Neural progenitor cell (in vitro differentiated cells): ENCODE measurements around the gene CENPP. TPM values are rescaled to one million over a fixed set of nuclear protein-coding genes. Genes with fewer than 3 reads are reported as not detected.

ENCODE experiments used
- DNase-seq: peaks from one replicate; pipeline ENCODE4 v3.0.0-alpha.2; 2016; ENCODE audit warnings: low spot score
- H2AFZ ChIP-seq: fragments of 200-600 bp; sonication (generic); replicated peaks from 2 replicates; pipeline ENCODE4 v1.6.1; 2016; ENCODE audit warnings: antibody characterized with exemption
- H3F3A ChIP-seq: fragments of 200-600 bp; sonication (generic); 2 replicates; pipeline ENCODE4 v1.6.1; 2016; ENCODE audit warnings: antibody characterized with exemption, low read depth
- H3K27ac ChIP-seq: fragments of 200-600 bp; sonication (generic); 2 replicates; pipeline ENCODE4 v1.5.1; 2016; ENCODE audit warnings: mild to moderate bottlenecking
- H3K27me3 ChIP-seq: fragments of 200-600 bp; sonication (generic); 2 replicates; pipeline ENCODE4 v1.6.1; 2016; ENCODE audit warnings: mild to moderate bottlenecking, moderate library complexity
- H3K36me3 ChIP-seq: fragments of 200-600 bp; sonication (generic); 2 replicates; pipeline ENCODE4 v1.5.1; 2016
- H3K4me1 ChIP-seq: fragments of 200-600 bp; sonication (generic); 2 replicates; pipeline ENCODE4 v1.6.1; 2016; ENCODE audit warnings: mixed run types
- H3K4me2 ChIP-seq: fragments of 200-600 bp; sonication (generic); 2 replicates; pipeline ENCODE4 v1.6.1; 2016
- H3K4me3 ChIP-seq: fragments of 200-600 bp; sonication (generic); 2 replicates; pipeline ENCODE4 v1.5.1; 2016
- H3K79me2 ChIP-seq: fragments of 200-600 bp; sonication (generic); 2 replicates; pipeline ENCODE4 v1.6.1; 2016; ENCODE audit warnings: low read depth
- H3K9ac ChIP-seq: fragments of 200-600 bp; sonication (generic); 2 replicates; pipeline ENCODE4 v1.6.1; 2016
- H3K9me3 ChIP-seq: fragments of 200-600 bp; sonication (generic); 2 replicates; pipeline ENCODE4 v1.5.1; 2016; ENCODE audit warnings: low read depth
- H4K20me1 ChIP-seq: fragments of 200-600 bp; sonication (generic); 2 replicates; pipeline ENCODE4 v1.6.1; 2016; ENCODE audit warnings: low read depth
- H3K27ac Mint-ChIP-seq: 3 replicates; pipeline ENCODE4 v1.8.0; 2021; ENCODE audit warnings: mixed read lengths
- H3K27me3 Mint-ChIP-seq: 2 replicates; pipeline ENCODE4 v1.8.0; 2022; ENCODE audit warnings: low read depth, mild to moderate bottlenecking, inconsistent platforms, moderate library complexity, mixed read lengths; ENCODE audit not compliant: insufficient read depth
- H3K36me3 Mint-ChIP-seq: 3 replicates; pipeline ENCODE4 v1.8.0; 2021; ENCODE audit warnings: mixed read lengths
- H3K4me1 Mint-ChIP-seq: 3 replicates; pipeline ENCODE4 v1.8.0; 2021; ENCODE audit warnings: mixed read lengths
- H3K4me3 Mint-ChIP-seq: 3 replicates; pipeline ENCODE4 v1.8.0; 2021; ENCODE audit warnings: mild to moderate bottlenecking, moderate library complexity, mixed read lengths
- H3K9me3 Mint-ChIP-seq: 3 replicates; pipeline ENCODE4 v1.8.0; 2020; ENCODE audit warnings: mixed read lengths
- EZH2 ChIP-seq: fragments of 200-600 bp; sonication (generic); IDR thresholded peaks from 2 replicates; pipeline ENCODE4 v1.6.1; 2017; ENCODE audit warnings: antibody characterized with exemption, mild to moderate bottlenecking, moderate library complexity
- EZH2phosphoT487 ChIP-seq: fragments of 200-600 bp; sonication (generic); IDR thresholded peaks from 2 replicates; pipeline ENCODE4 v1.6.1; 2017; ENCODE audit warnings: antibody characterized with exemption
- total RNA-seq: library from RNA; depleted of rRNA; stranded (reverse); fragments of >200 nt; gene quantifications from 2 replicates; pipeline ENCODE4 v1.2.3, GENCODE V29; 2015; ENCODE audit warnings: low replicate concordance
- TF ChIP-seq, protein P1 (sequence below): fragments of 200-600 bp; sonication (generic); IDR thresholded peaks from 2 replicates; pipeline ENCODE4 v1.5.1; 2017; ENCODE audit warnings: antibody characterized with exemption, mild to moderate bottlenecking

Gene CENPP
- total RNA-seq, 1 donor from 2014 or later: 10.7 TPM

DNA sequence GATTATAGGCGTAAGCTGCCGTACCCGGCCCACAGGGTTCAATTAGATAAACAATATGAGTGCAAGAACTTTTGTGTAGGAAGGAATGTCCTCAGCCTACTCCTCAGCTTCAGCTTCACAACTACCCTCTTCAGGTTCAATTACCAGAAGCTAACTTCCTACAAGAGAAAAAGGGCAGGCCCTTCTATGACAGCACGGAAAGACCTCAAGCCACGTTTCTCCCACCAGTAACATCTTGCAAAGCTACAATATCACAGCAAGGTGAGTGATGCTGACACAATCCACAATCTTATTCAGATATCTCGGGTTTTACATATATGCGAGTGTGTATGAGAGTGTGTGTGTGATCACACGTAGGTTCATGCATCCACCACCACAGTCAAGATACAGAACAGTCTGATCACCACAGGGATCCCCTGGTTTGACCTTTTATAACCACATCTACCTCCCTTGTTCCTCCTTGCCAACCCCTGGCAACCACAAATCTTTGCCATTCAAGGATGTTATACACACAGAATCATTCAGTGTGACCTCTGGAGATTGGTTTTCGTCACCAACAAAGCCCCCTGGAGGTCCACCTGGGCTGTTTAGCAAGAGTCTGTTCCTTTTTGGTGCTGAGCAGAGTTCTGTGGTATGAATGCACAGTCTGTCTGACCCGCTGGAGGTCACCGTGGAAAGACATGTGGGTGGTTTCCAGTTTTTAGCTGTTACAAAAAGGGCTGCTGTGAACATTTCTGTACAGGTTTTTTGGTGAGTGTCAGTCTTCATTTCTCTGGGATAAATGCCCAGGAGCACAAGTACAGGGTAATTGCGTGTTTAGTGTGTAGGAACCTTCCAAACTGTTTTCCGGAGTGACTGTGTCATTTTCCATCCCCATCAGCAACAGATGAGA lies 305.9 kb downstream of the CENPP start:
- DNase-seq: no peak
- peaks cover 21% of the 10 kb centered on the region for H3K36me3 Mint-ChIP-seq

DNA sequence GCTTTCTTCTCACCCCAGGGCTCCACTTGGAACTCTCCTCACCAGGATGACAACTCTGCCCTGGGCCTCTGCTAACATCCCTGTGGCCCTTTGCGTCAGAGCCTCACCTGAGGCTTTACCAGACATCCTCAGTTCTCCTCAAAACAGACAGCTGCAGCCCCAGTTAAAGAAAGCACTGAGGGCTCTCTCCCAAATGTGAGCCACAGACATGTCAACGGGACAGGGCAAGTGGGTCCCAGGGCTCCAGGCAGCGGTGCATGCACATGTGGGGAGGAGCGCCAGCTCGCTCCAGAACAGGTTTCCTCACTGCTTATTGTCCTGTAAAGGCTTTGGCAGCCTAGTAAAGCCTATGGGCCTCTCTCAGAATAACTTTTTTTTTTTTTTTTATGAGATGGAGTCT lies 306.9 kb downstream of the CENPP start:
- no peak overlapping the region for H3K4me2 ChIP-seq
- no peak overlapping the region for H3K4me3 ChIP-seq
- Mint-ChIP-seq H3K9me3 (no peaks in the 10 kb centered on the region), H3K4me3 (no peak overlapping the region), H3K27me3 (peaks cover 3% of the 10 kb centered on the region), H3K27ac (no peak overlapping the region), H3K36me3 (peaks cover 17% of the 10 kb centered on the region), H3K4me1 (no peaks in the 10 kb centered on the region)
- H3K79me2 ChIP-seq: no peaks in the 10 kb centered on the region
- no peak overlapping the region for H3K9ac ChIP-seq
- TF ChIP-seq, protein P1, sequence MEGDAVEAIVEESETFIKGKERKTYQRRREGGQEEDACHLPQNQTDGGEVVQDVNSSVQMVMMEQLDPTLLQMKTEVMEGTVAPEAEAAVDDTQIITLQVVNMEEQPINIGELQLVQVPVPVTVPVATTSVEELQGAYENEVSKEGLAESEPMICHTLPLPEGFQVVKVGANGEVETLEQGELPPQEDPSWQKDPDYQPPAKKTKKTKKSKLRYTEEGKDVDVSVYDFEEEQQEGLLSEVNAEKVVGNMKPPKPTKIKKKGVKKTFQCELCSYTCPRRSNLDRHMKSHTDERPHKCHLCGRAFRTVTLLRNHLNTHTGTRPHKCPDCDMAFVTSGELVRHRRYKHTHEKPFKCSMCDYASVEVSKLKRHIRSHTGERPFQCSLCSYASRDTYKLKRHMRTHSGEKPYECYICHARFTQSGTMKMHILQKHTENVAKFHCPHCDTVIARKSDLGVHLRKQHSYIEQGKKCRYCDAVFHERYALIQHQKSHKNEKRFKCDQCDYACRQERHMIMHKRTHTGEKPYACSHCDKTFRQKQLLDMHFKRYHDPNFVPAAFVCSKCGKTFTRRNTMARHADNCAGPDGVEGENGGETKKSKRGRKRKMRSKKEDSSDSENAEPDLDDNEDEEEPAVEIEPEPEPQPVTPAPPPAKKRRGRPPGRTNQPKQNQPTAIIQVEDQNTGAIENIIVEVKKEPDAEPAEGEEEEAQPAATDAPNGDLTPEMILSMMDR: no peak
- TF ChIP-seq EZH2 (no peak), EZH2phosphoT487 (no peak)
- no peaks in the 10 kb centered on the region for H3K27me3 ChIP-seq
- H3F3A ChIP-seq: no peaks in the 10 kb centered on the region
- DNase-seq: no peak
- H3K4me1 ChIP-seq: no peaks in the 10 kb centered on the region
- H3K36me3 ChIP-seq: peaks cover 3% of the 10 kb centered on the region
- H4K20me1 ChIP-seq: peaks cover 5% of the 10 kb centered on the region
- no peak overlapping the region for H2AFZ ChIP-seq
- no peaks in the 10 kb centered on the region for H3K9me3 ChIP-seq
- H3K27ac ChIP-seq: no peak overlapping the region

More for the DNA sequence above, 305.9 kb downstream of the CENPP start:
- Mint-ChIP-seq H3K9me3 (no peaks in the 10 kb centered on the region), H3K4me3 (no peak overlapping the region), H3K27me3 (peaks cover 3% of the 10 kb centered on the region), H3K27ac (no peak overlapping the region), H3K4me1 (no peaks in the 10 kb centered on the region)
- Histone ChIP-seq H3K4me1 (no peaks in the 10 kb centered on the region), H3K27me3 (no peaks in the 10 kb centered on the region), H3K4me2 (no peak overlapping the region), H3K79me2 (no peaks in the 10 kb centered on the region), H3K9ac (no peak overlapping the region), H3K36me3 (peaks cover 3% of the 10 kb centered on the region), H4K20me1 (peaks cover 5% of the 10 kb centered on the region), H3K9me3 (no peaks in the 10 kb centered on the region), H2AFZ (no peak overlapping the region), H3K4me3 (no peak overlapping the region), H3K27ac (no peak overlapping the region), H3F3A (no peaks in the 10 kb centered on the region)
- TF ChIP-seq, protein P1: no peak
- no peak for TF ChIP-seq EZH2
- TF ChIP-seq EZH2phosphoT487: no peak

DNA sequence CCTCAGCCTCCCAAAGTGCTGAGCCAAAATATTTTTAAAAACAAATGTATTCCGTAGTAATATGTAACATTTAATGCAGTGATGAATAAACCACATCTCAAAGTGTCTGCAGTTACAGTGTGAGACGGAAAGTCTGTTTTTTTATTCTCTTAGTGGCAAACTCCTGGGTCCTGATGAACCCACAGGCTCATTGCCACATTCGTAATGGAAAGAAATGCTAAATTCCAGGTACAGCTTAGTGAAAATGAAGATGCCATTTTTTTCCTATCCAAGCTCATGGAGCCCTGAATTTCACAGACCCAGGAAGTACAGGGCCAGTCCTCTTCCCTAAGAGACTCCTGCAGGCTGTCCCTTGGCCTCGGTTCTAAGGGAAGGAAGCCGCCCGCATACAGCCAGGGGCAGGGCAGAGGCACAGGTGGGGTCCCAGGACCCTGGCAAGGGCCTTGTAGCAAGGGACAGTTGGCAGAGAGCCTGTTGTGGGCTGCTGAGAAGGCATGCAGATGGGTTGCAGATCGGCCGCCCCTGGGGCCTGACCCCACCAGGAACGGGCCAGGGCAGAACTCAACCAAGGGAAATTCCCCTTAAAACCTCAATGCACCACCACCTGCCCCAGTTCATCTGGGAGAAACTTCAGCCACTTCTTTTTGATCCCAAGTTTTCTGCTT lies 308.0 kb downstream of the CENPP start:
- no peaks in the 10 kb centered on the region for H3K4me1 Mint-ChIP-seq
- H3K27ac Mint-ChIP-seq: no peak overlapping the region
- DNase-seq: no peak
- H3K9me3 ChIP-seq: no peaks in the 10 kb centered on the region
- H3K27me3 Mint-ChIP-seq: peaks cover 3% of the 10 kb centered on the region
- no peaks in the 10 kb centered on the region for H3F3A ChIP-seq
- peaks cover 3% of the 10 kb centered on the region for H3K36me3 ChIP-seq
- no peaks in the 10 kb centered on the region for H3K79me2 ChIP-seq
- no peaks in the 10 kb centered on the region for H3K9me3 Mint-ChIP-seq
- H3K9ac ChIP-seq: no peak overlapping the region
- no peak overlapping the region for H3K4me2 ChIP-seq
- H3K4me1 ChIP-seq: no peaks in the 10 kb centered on the region
- H3K27me3 ChIP-seq: no peaks in the 10 kb centered on the region
- TF ChIP-seq EZH2 (no peak), EZH2phosphoT487 (no peak)
- TF ChIP-seq, protein P1: no peak
- no peak overlapping the region for H3K4me3 Mint-ChIP-seq
- H3K4me3 ChIP-seq: no peak overlapping the region
- H3K36me3 Mint-ChIP-seq: peaks cover 15% of the 10 kb centered on the region
- H2AFZ ChIP-seq: no peak overlapping the region
- H4K20me1 ChIP-seq: peaks cover 5% of the 10 kb centered on the region
- no peak overlapping the region for H3K27ac ChIP-seq
